SU-DHL-6 (cell line): ENCODE data around the gene DCLK1.

Experiments used
- H2AFZ ChIP-seq: fragments of 200-600 bp; sonication (generic); 2 replicates; pipeline ENCODE4 v1.6.1; 2014; ENCODE audit warnings: low read depth, mild to moderate bottlenecking, moderate library complexity, mixed read lengths, antibody characterized with exemption, low read length; ENCODE audit not compliant: severe bottlenecking
- H3F3A ChIP-seq: fragments of 200-600 bp; shearing (Covaris generic); 2 replicates; pipeline ENCODE4 v1.6.0; 2016; ENCODE audit warnings: antibody characterized with exemption, mild to moderate bottlenecking; ENCODE audit not compliant: insufficient read depth
- H3K27ac ChIP-seq: fragments of 200-600 bp; sonication (generic); 2 replicates; pipeline ENCODE4 v1.5.1; 2016; ENCODE audit warnings: low read depth, mild to moderate bottlenecking, low read length, moderate library complexity, mixed read lengths
- H3K27me3 ChIP-seq: fragments of 200-600 bp; sonication (generic), shearing (Covaris generic); 2 replicates; pipeline ENCODE4 v1.6.0; 2014; ENCODE audit warnings: mild to moderate bottlenecking, low read length
- H3K36me3 ChIP-seq: fragments of 200-600 bp; sonication (generic); 2 replicates; pipeline ENCODE4 v1.6.1; 2014; ENCODE audit warnings: mild to moderate bottlenecking, low read length, mixed read lengths
- H3K4me2 ChIP-seq: fragments of 300-600, 200-600 bp; shearing (Covaris generic), sonication (generic); 2 replicates; pipeline ENCODE4 v1.6.0; 2014; ENCODE audit warnings: low read length, low read depth, mild to moderate bottlenecking; ENCODE audit not compliant: poor library complexity, severe bottlenecking
- H3K4me3 ChIP-seq: fragments of 200-600 bp; sonication (generic); 2 replicates; pipeline ENCODE4 v1.5.1; 2014; ENCODE audit warnings: antibody characterized with exemption, low read length, mild to moderate bottlenecking, mixed read lengths; ENCODE audit not compliant: insufficient read depth, poor library complexity, severe bottlenecking
- H3K79me2 ChIP-seq: fragments of 200-600 bp; sonication (generic); 2 replicates; pipeline ENCODE4 v1.6.1; 2014; ENCODE audit warnings: mild to moderate bottlenecking, low read length, moderate library complexity; ENCODE audit not compliant: insufficient read depth
- H3K9ac ChIP-seq: fragments of 200-600 bp; sonication (generic); 2 replicates; pipeline ENCODE4 v1.7.0; 2014; ENCODE audit warnings: mild to moderate bottlenecking, low read length
- H3K9me2 ChIP-seq: fragments of 200-600 bp; sonication (generic); replicated peaks from 2 replicates; pipeline ENCODE4 v1.6.1; 2014; ENCODE audit warnings: low read length; ENCODE audit not compliant: insufficient read depth
- H3K9me3 ChIP-seq: fragments of 200-600 bp; sonication (generic); 2 replicates; pipeline ENCODE4 v1.6.1; 2014; ENCODE audit warnings: low read length, mixed read lengths; ENCODE audit not compliant: insufficient read depth
- H4K20me1 ChIP-seq: fragments of 200-600 bp; sonication (generic); 2 replicates; pipeline ENCODE4 v1.6.1; 2014; ENCODE audit warnings: low read depth, mild to moderate bottlenecking, antibody characterized with exemption, low read length, moderate library complexity, mixed read lengths
- CTCF ChIP-seq: fragments of 200-600 bp; sonication (generic); IDR thresholded peaks from one replicate; pipeline ENCODE4 v1.5.1; 2017; ENCODE audit warnings: antibody characterized with exemption, mild to moderate bottlenecking, low read length, moderate library complexity; ENCODE audit not compliant: insufficient read depth, poor library complexity, severe bottlenecking
- EZH2phosphoT487 ChIP-seq: fragments of 200-600 bp; sonication (generic), shearing (Covaris generic); conservative IDR thresholded peaks from 2 replicates; pipeline ENCODE4 v1.6.1; 2018; ENCODE audit warnings: mild to moderate bottlenecking, antibody characterized with exemption, low read length, moderate library complexity, mixed read lengths

The DCLK1 gene

GRCh38 chr13:36068991-36069390, 62.2 kb downstream of the DCLK1 start:
- no peak overlapping the region for H3K9ac ChIP-seq
- H2AFZ ChIP-seq: no peak overlapping the region
- TF ChIP-seq EZH2phosphoT487 (no peak), CTCF (no peak)
- no peaks in the 10 kb centered on the region for H3K36me3 ChIP-seq
- no peaks in the 10 kb centered on the region for H3K9me2 ChIP-seq
- H4K20me1 ChIP-seq: no peaks in the 10 kb centered on the region
- no peak overlapping the region for H3K4me2 ChIP-seq
- no peak overlapping the region for H3K4me3 ChIP-seq
- H3K9me3 ChIP-seq: no peaks in the 10 kb centered on the region
- no peaks in the 10 kb centered on the region for H3F3A ChIP-seq
- H3K79me2 ChIP-seq: no peaks in the 10 kb centered on the region
- H3K27ac ChIP-seq: no peak overlapping the region
- no peaks in the 10 kb centered on the region for H3K27me3 ChIP-seq

GRCh38 chr13:36068566-36068965, 62.6 kb downstream of the DCLK1 start:
- Histone ChIP-seq H3K79me2 (no peaks in the 10 kb centered on the region), H3K36me3 (no peaks in the 10 kb centered on the region), H3K27ac (no peak overlapping the region), H3K9me2 (no peaks in the 10 kb centered on the region), H3K4me3 (no peak overlapping the region), H3F3A (no peaks in the 10 kb centered on the region), H4K20me1 (no peaks in the 10 kb centered on the region), H2AFZ (no peak overlapping the region), H3K4me2 (no peak overlapping the region), H3K9me3 (no peaks in the 10 kb centered on the region), H3K9ac (no peak overlapping the region), H3K27me3 (no peaks in the 10 kb centered on the region)
- TF ChIP-seq CTCF: no peak
- TF ChIP-seq EZH2phosphoT487: no peak

- no peak overlapping the region for H3K9ac ChIP-seq
- no peaks in the 10 kb centered on the region for H3F3A ChIP-seq
- TF ChIP-seq CTCF (no peak), EZH2phosphoT487 (no peak)
- H3K79me2 ChIP-seq: no peaks in the 10 kb centered on the region
- H3K4me3 ChIP-seq: no peak overlapping the region
- H2AFZ ChIP-seq: no peak overlapping the region
- H3K27me3 ChIP-seq: no peaks in the 10 kb centered on the region
- H4K20me1 ChIP-seq: no peaks in the 10 kb centered on the region
- no peak overlapping the region for H3K4me2 ChIP-seq
- no peak overlapping the region for H3K27ac ChIP-seq
- no peaks in the 10 kb centered on the region for H3K36me3 ChIP-seq
- no peaks in the 10 kb centered on the region for H3K9me2 ChIP-seq
- H3K9me3 ChIP-seq: no peaks in the 10 kb centered on the region
These were observed 63.3 kb downstream of the DCLK1 start for GRCh38 chr13:36067746-36068381.
